ENCODE results near the gene PRDM11.

DNA sequence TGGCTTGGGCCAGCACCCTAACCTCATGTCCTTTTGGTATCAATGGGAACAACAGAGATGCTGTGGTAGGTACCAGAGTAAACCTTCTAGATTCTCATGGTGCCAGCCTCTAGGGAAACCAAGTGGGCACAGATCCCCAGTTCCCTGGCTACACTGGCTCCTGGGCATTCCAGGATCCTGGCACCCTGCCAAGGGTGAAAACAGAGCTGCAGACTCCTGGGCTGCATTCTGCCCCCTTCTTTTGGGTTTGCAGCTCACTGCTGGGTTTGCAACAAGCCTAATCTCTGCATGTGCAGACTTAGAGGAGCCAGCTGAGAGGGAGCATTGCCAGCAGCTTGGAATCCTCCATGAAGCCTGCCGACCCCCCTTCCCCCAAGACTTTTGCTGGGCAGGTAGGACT lies 30.6 kb downstream of the PRDM11 start:
- no peak for TF ChIP-seq TAF1 (IDR thresholded peaks at IDR 0.05; ENCODE audit: low read depth, low read length)
- TF ChIP-seq POLR2AphosphoS5 (IDR thresholded peaks at IDR 0.05; ENCODE audit: low read depth, low read length) = no peak
- no peak for TF ChIP-seq SPI1 (IDR thresholded peaks at IDR 0.05; ENCODE audit: low read depth, low read length)
